D721Med (cell line): ENCODE data around the gene FAF1.
"Not testable (repeated sequence)": the region's sequence is repeated elsewhere in the genome, so short reads cannot be mapped to it uniquely, and the experiment has no call there.

Experiments used
- DNase-seq: peaks from one replicate; pipeline ENCODE4 v3.0.0; 2011; ENCODE audit warnings: low spot score; ENCODE audit not compliant: insufficient read length
- FAIRE-seq: peaks from 2 replicates; lab custom pipeline; 2011; peaks lifted over from hg19 to GRCh38; lab: Jason Lieb, UNC
- CTCF ChIP-seq: IDR thresholded peaks from 2 replicates; pipeline ENCODE4 v1.5.1; 2012; ENCODE audit warnings: mild to moderate bottlenecking, control low read depth; ENCODE audit not compliant: insufficient read depth; ENCODE audit errors: missing control alignments

Gene FAF1

GRCh38 chr1:50902419-50902818, 57.6 kb downstream of the FAF1 start:
- DNase-seq (no peak), FAIRE-seq (no peak)
- TF ChIP-seq CTCF, result no peak

- no peak for DNase-seq
- no peak for FAIRE-seq
- TF ChIP-seq CTCF, result no peak
Measured at GRCh38 chr1:50901872-50902271, 58.2 kb downstream of the FAF1 start.

GRCh38 chr1:50898773-50899172, 61.3 kb downstream of the FAF1 start:
- DNase-seq (no peak), FAIRE-seq (no peak)
- TF ChIP-seq CTCF, result no peak

GRCh38 chr1:50894340-50894739, 65.7 kb downstream of the FAF1 start:
- DNase-seq (no peak), FAIRE-seq (no peak)

GRCh38 chr1:50893466-50893865, 66.6 kb downstream of the FAF1 start:
- DNase-seq, result no peak
- no peak for FAIRE-seq
- no peak for TF ChIP-seq CTCF

More at GRCh38 chr1:50894340-50894739, 65.7 kb downstream of the FAF1 start:
- TF ChIP-seq CTCF, result no peak

GRCh38 chr1:50887555-50887954, 72.5 kb downstream of the FAF1 start:
- not testable (repeated sequence) for FAIRE-seq, DNase-seq

- FAIRE-seq, result no peak
- no peak for DNase-seq
- TF ChIP-seq CTCF, result no peak
Measured at GRCh38 chr1:50880373-50880772, 79.7 kb downstream of the FAF1 start.

- no peak for TF ChIP-seq CTCF
- FAIRE-seq, result no peak
Measured at GRCh38 chr1:50879137-50879536, 80.9 kb downstream of the FAF1 start.

More at GRCh38 chr1:50879137-50879536, 80.9 kb downstream of the FAF1 start:
- DNase-seq, result no peak
